ENCODE measurements around the gene USP12.

DNA sequence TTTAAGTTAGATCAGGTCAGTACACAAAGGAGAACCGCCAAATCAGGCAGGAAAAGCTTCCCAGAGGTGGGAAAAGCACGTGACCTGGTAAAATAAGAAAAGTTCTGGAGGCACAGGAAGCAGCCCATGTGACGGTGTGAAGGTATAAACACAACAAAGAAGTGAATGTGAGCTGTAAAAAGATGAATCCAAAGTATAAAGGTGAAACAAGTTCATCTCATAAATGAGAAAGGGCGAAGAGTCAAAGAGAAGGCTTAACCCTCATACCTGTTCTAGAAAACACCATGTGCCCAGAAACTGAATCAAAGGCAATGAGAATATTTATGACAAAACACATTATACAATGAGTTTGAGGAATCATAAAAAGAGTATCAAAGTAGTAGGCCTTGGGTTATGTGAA is 47.0 kb downstream of the USP12 start:
- TF ChIP-seq NFRKB (IDR thresholded peaks at IDR 0.05) (no peak), FOXA1 (IDR thresholded peaks at IDR 0.05) (no peak), FOXM1 (IDR thresholded peaks at IDR 0.05; ENCODE audit: borderline replicate concordance) (no peak), ELF4 (IDR thresholded peaks at IDR 0.05) (no peak), CTBP1 (IDR thresholded peaks at IDR 0.05; ENCODE audit: borderline replicate concordance) (no peak), SUZ12 (IDR thresholded peaks at IDR 0.05) (no peak), ZNF384 (IDR thresholded peaks at IDR 0.05) (no peak), SP1 (IDR thresholded peaks at IDR 0.05) (no peak)

All from HEK293T (cell line).